Measurements from ENCODE around the gene TRAF4.
"Not testable (repeated sequence)": the region's sequence is repeated elsewhere in the genome, so short reads cannot be mapped to it uniquely, and the experiment has no call there.

Gene TRAF4

DNA sequence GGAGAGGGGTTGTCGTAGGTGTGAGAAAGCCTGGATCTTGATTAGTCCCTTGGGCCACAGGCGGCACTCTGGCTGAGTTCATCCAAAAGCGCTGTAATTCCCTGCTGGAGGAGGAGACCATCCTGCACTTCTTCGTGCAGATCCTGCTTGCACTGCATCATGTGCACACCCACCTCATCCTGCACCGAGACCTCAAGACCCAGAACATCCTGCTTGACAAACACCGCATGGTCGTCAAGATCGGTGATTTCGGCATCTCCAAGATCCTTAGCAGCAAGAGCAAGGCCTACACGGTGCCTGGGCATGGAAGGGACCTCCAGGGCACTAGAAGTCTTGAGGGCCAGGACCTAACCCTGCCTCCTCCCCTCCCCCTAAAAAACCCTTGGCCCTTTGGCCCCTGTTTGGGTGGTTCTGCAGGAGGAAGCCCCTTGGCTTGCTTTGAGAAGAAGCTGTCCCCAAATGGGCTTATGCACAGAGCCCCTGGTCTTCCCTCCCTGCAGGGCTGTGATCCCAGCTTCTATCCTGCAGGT is 9.0 kb upstream of the TRAF4 start:
- DNase-seq, result no peak

DNA sequence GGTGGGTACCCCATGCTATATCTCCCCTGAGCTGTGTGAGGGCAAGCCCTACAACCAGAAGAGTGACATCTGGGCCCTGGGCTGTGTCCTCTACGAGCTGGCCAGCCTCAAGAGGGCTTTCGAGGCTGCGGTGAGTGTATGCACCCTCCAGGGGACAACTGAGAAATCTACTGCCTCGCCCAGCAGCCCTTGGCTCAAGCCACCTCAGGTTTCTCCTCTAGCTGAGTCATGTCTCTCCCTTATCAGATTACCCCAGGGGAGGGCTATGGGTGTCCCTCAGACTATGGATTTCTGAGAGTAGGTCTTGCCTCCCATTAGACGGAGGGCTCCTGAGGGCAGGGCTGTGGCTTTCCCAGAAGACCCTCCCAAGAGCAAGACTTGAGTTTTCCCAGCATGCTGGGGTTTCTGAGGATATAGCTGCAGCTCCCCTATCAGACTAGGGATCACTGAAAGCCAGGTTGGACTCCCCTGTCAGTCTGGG is 8.5 kb upstream of the TRAF4 start:
- DNase-seq, result no peak

DNA sequence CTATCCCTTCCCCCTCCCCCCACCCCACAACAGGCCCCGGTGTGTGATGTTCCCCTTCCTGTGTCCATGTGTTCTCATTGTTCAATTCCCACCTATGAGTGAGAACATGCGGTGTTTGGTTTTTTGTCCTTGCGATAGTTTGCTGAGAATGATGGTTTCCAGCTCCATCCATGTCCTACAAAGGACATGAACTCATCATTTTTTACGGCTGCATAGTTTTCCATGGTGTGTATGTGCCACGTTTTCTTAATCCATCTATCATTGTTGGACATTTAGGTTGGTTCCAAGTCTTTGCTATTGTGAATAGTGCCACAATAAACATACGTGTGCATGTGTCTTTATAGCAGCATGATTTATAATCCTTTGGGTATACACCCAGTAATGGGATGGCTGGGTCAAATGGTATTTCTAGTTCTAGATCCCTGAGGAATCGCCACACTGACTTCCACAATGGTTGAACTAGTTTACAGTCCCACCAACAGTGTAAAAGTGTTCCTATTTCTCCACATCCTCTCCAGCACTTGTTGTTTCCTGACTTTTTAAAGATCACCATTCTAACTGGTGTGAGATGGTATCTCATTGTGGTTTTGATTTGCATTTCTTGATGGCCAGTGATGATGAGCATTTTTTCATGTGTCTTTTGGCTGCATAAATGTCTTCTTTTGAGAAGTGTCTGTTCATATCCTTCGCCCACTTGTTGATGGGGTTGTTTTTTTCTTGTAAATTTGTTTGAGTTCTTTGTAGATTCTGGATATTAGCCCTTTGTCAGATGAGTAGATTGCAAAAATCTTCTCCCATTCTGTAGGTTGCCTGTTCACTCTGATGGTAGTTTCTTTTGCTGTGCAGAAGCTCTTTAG is 7.7 kb upstream of the TRAF4 start:
- DNase-seq, result not testable (repeated sequence)

DNA sequence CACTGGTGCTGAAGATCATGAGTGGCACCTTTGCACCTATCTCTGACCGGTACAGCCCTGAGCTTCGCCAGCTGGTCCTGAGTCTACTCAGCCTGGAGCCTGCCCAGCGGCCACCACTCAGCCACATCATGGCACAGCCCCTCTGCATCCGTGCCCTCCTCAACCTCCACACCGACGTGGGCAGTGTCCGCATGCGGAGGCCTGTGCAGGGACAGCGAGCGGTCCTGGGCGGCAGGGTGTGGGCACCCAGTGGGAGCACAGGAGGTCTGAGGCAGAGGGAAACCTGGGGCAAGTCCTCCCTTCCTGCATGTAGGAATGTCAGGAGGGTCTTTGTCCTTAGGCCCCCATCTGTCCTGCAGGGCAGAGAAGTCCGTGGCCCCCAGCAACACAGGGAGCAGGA is 6.5 kb upstream of the TRAF4 start:
- no peak for DNase-seq

DNA sequence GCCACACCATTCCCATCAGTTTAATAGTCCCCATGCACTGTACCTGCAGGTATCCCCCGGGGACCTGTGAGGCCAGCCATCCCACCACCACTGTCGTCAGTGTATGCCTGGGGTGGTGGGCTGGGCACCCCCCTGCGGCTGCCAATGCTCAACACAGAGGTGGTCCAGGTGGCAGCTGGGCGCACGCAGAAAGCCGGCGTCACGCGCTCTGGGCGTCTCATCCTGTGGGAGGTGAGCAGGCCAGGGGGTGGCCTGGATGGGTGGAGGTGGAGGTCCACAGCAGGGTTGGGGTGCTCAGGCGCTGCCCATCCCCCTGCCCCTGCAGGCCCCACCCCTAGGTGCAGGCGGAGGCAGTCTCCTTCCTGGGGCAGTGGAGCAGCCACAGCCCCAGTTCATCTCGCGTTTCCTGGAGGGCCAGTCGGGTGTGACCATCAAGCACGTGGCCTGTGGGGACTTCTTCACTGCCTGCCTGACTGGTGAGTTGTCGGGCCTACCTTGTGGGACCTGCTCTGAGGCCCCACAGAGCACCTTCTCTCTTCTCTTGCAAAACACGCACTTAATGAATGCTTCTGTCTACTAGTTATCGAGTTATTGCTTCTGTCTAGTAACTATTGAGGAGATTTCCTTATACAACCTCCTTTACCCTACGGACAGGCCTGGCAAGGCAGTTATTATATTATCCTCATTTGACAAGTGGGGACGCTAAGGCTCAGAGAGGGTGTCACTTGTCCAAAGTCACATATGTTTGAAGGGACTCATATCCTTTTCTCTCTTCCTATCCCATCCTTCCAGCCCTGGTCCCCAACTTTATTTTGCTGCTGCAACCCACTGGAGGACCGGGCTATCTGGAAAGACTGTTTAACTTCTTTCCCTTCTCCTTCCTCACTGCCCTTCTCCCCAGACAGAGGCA is 5.8 kb upstream of the TRAF4 start:
- no peak for DNase-seq

DNA sequence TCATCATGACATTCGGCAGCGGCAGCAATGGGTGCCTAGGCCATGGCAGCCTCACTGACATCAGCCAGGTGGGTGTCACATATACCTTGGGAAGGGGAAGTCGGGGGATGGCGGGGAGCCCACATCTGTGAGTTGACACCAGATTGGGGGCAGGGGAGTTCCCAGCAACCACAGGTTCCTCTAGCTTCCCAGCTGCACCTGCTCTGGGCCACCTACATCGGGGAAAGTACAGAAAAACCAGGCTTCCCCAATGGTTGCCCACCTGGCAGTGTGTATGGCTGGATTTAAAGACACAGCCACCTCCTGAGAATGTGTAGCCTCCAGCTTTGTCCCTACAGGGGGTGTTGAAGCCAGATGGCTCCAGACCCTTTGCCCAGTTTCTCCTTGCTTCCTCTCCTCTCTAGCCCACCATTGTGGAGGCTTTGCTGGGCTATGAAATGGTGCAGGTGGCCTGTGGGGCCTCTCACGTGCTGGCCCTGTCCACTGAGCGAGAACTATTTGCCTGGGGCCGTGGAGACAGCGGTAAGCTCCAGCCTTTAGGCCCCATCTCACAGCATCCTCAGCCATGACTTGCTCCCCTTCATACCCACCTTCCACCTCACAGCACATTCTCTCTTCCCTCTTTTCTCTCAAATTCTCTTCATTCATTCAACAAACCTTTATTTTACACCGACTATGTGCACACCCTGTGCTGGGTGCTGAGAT is 5.0 kb upstream of the TRAF4 start:
- peak; percentile 59 for DNase-seq

DNA sequence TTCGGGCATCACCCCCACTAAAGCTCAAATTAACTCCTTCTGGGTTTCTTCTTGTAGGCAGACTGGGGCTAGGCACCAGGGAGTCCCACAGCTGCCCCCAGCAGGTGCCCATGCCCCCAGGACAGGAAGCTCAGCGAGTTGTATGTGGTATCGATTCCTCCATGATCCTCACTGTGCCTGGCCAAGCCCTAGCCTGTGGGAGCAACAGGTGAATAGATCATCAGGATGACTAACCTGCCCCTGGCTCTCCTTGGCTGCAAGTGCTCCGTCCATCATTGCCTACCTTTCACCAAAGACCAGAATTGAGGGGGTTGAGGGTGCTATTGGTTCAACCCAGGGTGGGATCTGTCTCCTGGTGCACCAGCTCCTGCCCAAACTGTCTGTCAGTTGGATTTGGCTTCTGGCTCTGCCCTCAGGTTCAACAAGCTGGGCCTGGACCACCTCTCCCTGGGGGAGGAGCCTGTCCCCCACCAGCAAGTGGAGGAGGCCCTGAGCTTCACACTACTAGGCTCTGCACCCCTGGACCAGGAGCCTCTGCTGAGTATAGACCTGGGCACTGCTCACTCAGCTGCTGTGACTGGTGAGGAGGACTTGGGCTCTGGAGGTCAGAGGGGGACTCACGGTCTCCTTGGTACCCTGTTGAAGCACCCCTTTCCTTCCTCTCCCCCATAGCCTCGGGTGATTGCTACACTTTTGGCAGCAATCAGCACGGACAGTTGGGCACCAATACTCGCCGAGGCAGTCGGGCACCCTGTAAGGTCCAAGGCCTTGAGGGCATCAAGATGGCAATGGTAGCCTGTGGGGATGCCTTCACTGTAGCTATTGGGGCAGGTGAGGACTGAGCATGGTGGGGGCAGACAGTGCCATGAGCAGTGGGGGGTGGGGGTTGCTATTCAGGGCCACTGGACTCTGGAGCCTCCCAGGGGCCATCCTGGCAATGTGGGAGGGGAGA is 3.1 kb upstream of the TRAF4 start:
- DNase-seq, result no peak

DNA sequence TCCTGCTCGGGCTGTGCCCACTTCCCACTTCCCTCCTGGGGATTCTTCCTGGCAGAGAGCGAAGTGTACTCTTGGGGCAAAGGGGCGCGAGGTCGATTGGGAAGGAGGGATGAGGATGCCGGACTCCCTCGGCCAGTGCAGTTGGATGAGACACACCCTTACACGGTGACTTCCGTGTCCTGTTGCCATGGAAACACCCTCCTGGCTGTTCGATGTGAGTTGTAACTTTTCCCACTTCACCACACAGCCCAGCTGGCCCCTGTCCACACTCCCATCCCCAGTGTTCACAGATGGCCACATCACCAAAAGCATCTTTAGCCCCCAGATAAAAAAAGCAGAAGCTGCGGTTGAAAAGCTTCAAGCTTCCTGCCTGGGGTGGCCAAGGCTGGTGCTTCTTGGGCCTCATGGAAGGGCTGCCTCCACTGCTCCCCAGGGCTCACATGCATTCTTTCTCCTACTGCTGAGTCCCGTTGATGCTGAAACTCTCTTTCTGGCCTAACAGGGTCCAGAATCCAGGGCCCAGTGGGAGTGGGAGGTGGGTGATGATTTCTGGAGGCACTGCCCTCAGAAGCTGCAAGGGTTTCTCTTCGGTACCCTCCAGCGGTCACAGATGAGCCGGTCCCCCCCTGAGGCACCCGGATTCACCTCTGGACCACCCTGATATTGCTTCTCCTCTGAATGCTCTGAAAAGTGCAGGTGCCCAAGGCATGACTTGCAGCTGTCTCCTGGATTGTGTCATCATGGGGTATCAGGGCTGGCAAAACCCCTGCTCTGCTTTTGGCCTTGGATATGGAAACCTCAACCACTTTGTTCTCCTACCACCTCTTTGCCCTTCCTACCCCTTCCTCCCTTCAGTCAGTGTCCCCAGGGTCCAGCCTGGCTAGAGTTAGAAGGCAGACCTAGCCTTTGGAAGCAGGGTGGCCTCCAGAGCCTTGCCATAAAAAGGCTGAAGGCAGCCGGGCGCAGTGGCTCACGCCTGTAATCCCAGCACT is 2.2 kb upstream of the TRAF4 start:
- no peak for DNase-seq

DNA sequence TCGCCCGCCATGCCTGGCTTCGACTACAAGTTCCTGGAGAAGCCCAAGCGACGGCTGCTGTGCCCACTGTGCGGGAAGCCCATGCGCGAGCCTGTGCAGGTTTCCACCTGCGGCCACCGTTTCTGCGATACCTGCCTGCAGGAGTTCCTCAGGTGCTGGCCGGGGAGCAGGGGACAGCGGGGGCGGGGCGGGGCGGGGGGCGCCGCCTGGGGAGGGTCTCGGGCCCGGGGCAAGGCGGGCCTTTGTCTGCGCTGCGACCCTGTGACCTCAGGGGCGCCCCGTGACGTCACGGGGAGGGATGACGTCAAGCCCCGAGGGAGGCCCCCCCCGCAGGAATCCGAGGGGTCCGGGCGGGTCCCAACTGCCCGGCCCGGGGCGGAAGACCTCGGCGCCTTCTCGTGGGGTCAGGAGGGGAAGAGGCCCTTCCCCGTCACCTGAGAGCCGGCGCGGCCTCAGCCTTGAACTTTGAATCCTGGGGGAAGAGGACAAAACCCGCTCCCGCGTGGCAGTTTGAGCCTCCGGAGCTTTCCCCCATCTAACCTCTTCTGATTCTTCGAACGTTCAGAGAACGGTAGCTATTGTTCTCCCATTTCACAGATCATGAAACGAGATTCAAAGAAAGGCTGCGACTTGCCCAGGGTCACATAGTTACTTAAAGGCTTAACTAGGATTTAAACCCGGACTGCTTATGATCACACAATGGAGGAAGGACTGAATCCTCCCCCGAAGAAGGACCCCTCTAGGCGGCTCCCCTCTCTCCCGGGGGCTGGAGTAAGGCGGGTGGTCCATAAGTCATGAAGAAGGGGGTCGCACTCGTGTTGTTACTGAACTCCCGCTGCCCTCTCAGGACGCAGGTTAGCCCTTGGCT is 527 bp downstream of the TRAF4 start:
- peak; percentile 77 for DNase-seq

DNA sequence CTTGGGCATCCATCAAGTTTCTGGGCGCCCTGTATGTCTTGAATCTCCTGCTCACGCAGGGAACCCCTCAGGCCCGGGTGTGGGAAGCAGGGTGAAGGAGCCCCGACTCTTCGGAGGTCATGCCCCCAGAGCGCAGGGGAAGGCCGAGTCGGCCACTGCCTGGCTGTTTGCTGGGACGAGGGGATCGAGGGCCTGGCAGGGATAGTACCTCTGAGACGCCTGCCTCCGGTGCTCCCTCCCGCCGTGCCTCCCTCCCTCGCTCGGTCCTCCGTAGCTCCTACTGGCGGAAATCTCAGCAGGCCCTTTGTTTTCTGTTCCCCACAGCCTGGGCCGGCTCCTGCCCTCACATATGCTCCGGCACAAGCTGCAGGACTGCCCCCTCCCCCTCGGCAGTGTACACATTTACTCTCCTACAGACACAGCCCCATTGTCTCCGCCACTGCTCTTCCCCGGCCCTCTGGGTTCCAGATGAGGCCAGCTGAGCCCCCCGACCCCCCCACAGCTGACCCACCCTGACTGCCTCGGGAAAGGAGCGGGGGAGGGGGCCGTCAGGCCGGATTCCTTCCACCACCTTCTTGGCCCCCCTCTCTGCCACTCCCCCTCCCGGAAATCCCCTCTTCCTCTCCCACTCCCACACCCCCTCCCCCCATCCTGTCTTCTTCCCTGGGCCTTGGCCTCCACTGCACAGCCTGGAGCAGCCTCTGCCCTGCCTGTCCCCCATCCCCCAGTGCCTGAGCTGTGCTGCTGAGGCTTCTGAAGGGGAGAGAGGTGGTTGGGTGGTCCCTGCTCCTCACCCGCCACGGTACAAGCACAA is 1.4 kb downstream of the TRAF4 start:
- peak; percentile 28 for DNase-seq

DNA sequence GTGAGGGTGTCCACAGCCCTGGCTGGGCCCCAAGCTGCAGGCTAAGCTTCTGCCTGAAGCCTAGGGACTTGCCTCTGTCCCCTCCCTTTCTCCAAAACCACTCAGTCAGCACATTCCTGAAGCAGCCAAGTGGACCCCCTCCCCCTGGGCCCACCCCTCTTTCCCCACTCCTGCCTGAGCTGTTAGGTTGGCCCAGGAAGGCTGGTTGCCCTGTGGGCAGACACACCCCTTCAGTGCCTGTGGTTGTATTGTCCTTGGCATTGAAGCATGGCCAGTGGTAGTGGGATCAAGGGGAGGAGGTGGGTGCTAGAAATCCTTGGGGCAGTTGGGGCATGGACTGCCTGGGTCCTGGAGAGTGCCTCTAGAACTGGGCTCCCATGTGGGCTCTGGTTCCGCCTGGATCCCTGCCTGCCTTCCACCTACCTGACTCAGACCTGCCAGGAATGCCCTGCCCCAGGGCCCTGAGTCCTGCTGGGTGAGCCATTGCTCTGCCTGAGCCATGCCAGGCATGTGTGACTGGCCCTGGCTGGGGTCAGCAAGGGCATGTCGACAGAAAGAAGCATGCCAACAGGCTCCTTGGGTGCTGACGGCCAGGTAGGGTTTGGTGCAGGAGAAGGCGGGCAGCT is 2.1 kb downstream of the TRAF4 start:
- no peak for DNase-seq

DNA sequence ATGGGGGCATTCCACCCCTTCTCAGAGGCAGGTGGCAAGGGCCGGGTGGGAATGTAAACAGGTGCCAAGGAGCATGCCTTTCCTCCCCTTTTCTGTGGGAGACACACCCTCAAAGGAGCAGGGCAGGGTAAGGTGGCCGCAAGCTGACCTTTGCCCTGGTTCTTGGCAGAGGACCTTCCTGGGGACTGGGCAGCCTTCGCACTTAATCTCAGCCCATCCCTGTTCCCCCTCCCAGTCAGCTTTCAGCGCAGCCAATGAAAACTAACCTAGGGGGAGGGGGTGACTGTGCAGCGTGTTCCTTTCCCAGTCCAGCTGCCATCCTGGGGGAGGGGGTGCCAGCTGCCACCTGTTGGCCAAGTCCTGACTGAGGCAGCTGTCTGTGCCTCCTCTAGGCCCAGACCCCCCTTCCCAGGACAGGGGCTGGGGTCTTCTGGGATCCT is 2.8 kb downstream of the TRAF4 start:
- DNase-seq, result no peak

DNA sequence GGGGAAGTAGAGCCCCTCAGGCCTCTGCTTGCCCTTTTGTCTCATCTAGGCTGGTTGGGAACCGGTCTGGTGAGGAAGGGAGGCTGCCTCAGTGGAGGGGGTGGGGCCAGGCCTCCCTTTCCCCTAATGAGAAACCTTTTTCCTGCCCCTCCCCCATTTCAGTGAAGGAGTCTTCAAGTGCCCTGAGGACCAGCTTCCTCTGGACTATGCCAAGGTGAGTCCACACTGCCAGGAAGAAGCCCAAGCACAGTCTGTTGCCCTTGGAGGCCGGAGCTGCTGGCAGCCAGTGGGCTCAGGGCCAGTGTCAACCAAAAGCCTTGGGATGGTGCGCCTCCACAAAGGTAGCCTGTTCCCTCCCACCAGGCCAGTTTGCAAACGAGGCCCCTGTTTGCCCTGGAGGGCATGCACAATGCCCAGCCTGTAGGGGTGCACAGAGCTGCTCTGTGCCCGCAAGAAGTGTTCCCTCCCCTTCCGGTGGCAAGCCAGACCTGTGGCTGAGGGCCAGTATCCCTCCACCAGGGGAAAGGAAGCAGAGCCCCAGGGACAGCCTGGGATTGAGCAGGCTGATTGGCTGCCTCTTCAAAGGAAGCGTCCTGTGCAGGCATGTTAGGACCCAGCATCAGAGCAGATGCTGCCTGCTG is 3.4 kb downstream of the TRAF4 start:
- no peak for DNase-seq

DNA sequence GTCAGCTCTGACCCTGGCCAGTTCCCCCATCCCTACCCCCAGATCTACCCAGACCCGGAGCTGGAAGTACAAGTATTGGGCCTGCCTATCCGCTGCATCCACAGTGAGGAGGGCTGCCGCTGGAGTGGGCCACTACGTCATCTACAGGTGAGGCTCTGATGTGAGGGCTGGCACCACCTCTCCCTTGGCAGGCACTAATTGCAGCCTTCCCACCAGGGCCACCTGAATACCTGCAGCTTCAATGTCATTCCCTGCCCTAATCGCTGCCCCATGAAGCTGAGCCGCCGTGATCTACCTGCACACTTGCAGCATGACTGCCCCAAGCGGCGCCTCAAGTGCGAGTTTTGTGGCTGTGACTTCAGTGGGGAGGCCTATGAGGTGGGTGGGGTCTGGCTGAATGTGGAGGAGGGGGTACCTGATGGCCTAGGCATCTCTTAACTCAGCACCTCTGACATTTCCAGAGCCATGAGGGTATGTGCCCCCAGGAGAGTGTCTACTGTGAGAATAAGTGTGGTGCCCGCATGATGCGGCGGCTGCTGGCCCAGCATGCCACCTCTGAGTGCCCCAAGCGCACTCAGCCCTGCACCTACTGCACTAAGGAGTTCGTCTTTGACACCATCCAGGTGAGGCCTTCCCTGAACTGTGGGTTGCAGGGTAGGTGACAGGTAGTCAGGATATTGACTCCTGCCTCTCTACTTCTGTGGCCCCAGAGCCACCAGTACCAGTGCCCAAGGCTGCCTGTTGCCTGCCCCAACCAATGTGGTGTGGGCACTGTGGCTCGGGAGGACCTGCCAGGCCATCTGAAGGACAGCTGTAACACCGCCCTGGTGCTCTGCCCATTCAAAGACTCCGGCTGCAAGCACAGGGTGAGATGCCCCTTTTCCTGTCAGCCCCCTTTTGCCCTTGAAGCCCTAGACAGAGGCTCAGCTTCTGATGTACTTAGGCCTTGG is 4.3 kb downstream of the TRAF4 start:
- no peak for DNase-seq

DNA sequence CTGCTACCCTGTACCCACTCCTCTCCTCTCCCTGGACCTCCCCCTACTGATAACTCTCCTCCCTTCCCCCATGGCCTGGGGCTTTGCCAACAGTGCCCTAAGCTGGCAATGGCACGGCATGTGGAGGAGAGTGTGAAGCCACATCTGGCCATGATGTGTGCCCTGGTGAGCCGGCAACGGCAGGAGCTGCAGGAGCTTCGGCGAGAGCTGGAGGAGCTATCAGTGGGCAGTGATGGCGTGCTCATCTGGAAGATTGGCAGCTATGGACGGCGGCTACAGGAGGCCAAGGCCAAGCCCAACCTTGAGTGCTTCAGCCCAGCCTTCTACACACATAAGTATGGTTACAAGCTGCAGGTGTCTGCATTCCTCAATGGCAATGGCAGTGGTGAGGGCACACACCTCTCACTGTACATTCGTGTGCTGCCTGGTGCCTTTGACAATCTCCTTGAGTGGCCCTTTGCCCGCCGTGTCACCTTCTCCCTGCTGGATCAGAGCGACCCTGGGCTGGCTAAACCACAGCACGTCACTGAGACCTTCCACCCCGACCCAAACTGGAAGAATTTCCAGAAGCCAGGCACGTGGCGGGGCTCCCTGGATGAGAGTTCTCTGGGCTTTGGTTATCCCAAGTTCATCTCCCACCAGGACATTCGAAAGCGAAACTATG is 5.2 kb downstream of the TRAF4 start:
- no peak for DNase-seq

Data from stimulated activated CD4-positive, alpha-beta T cell treated with anti-CD3 and anti-CD28 coated beads, Interleukin-12 subunit alpha, Interleukin-12 subunit beta, amount 100 ng/mL, for 4 hours (primary cell).